PFSK-1 (cell line): ENCODE results near the gene CDKN2AIPNL. TPM values are rescaled to one million over a fixed set of nuclear protein-coding genes. Genes with fewer than 3 reads are reported as not detected.

Experiments
- FOXP2 ChIP-seq: optimal IDR thresholded peaks from 2 replicates; pipeline ENCODE3; 2011; ENCODE audit warnings: borderline replicate concordance, control low read depth, inconsistent platforms; ENCODE audit not compliant: insufficient read depth; ENCODE audit errors: extremely low read length, extremely low read depth
- POLR2AphosphoS5 ChIP-seq: IDR thresholded peaks from 2 replicates; pipeline ENCODE4 v1.6.1; 2012; ENCODE audit warnings: low read depth, mild to moderate bottlenecking, control low read depth, low read length, moderate library complexity
- SIN3A ChIP-seq: IDR thresholded peaks from 2 replicates; pipeline ENCODE4 v1.6.1; 2012; ENCODE audit warnings: mild to moderate bottlenecking, low read length, moderate library complexity, borderline replicate concordance; ENCODE audit not compliant: insufficient read depth
- TAF1 ChIP-seq: IDR thresholded peaks from 2 replicates; pipeline ENCODE4 v1.6.1; 2012; ENCODE audit warnings: low read length, control low read depth, borderline replicate concordance; ENCODE audit not compliant: insufficient read depth
- polyA plus RNA-seq: library from polyadenylated mRNA; unstranded; fragments of >200 nt; gene quantifications from one replicate; pipeline ENCODE4 v1.2.1, GENCODE V29; 2012; ENCODE audit warnings: low read depth, missing spikeins; ENCODE audit not compliant: insufficient read length
- TF ChIP-seq, protein P1 (sequence below), 2 experiments: IDR thresholded peaks; 2 replicates each; pipeline versions ENCODE4 v1.6.1 to v1.8.0; 2011 to 2012; ENCODE audit warnings: low read depth in 2 of 2, low read length in 2 of 2, control low read depth in 1 of 2, inconsistent platforms in 1 of 2, mild to moderate bottlenecking in 1 of 2, moderate library complexity in 1 of 2; ENCODE audit not compliant: insufficient read depth in 1 of 2

The CDKN2AIPNL gene, protein sequence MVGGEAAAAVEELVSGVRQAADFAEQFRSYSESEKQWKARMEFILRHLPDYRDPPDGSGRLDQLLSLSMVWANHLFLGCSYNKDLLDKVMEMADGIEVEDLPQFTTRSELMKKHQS
- 43.5 TPM for polyA plus RNA-seq

DNA sequence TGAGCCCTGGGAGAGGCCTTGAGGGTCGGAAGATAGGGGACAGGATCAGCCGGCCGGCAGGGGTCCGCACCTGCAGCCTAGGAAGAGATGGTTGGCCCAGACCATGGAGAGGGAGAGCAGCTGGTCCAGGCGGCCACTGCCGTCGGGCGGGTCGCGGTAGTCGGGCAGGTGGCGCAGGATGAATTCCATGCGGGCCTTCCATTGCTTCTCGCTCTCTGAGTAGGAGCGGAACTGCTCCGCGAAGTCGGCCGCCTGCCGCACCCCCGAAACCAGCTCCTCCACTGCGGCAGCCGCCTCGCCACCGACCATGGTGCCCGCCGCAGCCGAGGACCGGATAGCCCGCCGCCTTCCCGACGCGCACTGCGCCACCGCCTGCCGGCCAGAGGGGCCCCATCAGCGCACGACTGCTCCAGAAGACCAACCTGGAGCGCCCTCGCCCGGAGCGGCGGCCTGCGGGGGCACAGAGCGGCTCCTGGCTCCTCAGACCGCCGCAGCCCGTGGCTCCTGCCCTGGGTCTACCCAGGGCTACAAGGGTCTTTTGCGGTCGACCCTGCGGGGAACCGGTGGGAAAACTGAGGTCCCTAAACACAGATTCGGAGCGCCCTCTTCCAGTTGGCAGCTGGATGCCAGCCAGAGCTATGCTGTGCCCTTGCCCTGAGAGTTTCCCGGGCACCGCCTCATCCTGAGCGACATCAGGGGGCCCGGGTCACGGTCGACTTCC, at the start of gene CDKN2AIPNL:
Gene CDKN2AIPNL (minus strand): TSS at position 336 of the 721 bp plus-strand sequence. CDS start 27 bp downstream, at position 309.
- TF ChIP-seq, protein P1, sequence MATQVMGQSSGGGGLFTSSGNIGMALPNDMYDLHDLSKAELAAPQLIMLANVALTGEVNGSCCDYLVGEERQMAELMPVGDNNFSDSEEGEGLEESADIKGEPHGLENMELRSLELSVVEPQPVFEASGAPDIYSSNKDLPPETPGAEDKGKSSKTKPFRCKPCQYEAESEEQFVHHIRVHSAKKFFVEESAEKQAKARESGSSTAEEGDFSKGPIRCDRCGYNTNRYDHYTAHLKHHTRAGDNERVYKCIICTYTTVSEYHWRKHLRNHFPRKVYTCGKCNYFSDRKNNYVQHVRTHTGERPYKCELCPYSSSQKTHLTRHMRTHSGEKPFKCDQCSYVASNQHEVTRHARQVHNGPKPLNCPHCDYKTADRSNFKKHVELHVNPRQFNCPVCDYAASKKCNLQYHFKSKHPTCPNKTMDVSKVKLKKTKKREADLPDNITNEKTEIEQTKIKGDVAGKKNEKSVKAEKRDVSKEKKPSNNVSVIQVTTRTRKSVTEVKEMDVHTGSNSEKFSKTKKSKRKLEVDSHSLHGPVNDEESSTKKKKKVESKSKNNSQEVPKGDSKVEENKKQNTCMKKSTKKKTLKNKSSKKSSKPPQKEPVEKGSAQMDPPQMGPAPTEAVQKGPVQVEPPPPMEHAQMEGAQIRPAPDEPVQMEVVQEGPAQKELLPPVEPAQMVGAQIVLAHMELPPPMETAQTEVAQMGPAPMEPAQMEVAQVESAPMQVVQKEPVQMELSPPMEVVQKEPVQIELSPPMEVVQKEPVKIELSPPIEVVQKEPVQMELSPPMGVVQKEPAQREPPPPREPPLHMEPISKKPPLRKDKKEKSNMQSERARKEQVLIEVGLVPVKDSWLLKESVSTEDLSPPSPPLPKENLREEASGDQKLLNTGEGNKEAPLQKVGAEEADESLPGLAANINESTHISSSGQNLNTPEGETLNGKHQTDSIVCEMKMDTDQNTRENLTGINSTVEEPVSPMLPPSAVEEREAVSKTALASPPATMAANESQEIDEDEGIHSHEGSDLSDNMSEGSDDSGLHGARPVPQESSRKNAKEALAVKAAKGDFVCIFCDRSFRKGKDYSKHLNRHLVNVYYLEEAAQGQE (IDR thresholded peaks at IDR 0.05; ENCODE audit: insufficient read depth in 1 of 2, low read depth in 2 of 2, low read length in 2 of 2) = peak; percentile 17 to 55; a peak in 1 of 4 replicates
- TF ChIP-seq TAF1 (peak; percentile 97), SIN3A (no peak), FOXP2 (peak; percentile 95), POLR2AphosphoS5 (peak; percentile 96)

DNA sequence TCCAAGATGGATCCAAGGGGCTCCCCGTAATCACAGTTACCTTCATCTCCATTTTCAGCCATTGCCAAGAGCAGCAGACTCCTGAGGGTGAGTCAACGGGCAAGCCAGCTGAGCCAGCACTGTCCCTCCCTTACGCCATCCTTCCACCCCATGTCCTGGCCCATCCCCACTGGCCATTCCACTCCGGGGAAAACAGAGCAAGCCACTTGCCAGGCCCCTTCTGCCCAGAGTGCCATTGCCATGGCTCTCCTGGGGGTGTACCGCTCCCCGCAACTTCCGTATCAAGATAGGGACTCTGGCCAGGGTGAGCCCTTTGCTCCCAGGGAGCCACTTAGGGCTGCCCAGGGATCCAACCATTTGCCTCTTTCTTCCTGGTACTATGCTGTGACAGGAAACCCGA, 48.9 kb upstream of the CDKN2AIPNL start:
- TF ChIP-seq SIN3A (no peak), POLR2AphosphoS5 (no peak), FOXP2 (no peak), TAF1 (no peak)
- TF ChIP-seq, protein P1 (IDR thresholded peaks at IDR 0.05; ENCODE audit: insufficient read depth in 1 of 2, low read depth in 2 of 2, low read length in 2 of 2) = no peak

DNA sequence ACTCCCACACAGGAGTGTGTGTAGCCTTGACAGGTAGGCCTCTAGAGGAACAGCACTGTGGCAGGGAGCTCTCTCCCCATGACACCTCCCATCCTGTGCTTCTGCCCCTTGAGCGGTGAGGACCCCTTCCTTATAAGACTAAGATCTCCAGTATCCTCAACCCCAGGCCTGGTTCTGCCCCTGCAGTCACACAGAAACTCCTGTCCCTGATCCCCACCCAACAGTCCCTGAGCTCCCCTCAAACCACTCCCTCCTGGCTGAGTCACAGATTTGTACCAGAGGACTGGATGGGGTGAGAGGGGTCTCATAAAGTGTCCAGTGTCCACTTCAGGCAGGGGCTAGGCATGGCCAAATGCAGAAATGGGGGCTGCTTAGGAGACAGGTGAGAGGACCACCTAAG, 47.8 kb upstream of the CDKN2AIPNL start:
- TF ChIP-seq, protein P1 (IDR thresholded peaks at IDR 0.05; ENCODE audit: insufficient read depth in 1 of 2, low read depth in 2 of 2, low read length in 2 of 2) = no peak

DNA sequence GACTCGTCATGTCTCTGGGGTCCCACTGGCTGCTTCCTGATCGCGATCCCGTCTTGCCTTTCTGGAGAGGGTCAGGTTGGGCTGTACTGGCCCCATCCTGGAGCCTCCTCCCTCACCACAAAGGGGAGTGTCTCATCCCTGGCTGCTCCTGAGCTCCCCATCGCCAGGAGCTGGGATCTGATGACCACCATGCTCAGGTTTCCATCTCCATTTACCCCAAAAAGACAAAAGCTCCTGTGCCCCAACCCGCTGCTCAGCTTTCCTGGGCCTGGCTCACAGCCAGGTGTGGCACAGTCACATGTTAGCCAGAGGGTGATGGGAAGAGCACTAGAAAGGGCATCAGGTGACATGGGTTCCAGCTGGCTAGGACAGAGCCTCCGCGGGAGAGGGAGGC, 47.3 kb upstream of the CDKN2AIPNL start:
- TF ChIP-seq FOXP2 (no peak), POLR2AphosphoS5 (no peak), SIN3A (no peak)
- TF ChIP-seq, protein P1 (IDR thresholded peaks at IDR 0.05; ENCODE audit: insufficient read depth in 1 of 2, low read depth in 2 of 2, low read length in 2 of 2) = no peak
